ENCODE data around the gene PRXL2B. TPM values are rescaled to one million over a fixed set of nuclear protein-coding genes. Genes with fewer than 3 reads are reported as not detected.

The PRXL2B gene
- total RNA-seq (2022; extraction: Qiagen RNA extraction), result 19.7 to 25.6 TPM (median 21.2 TPM) in 5 replicates

DNA sequence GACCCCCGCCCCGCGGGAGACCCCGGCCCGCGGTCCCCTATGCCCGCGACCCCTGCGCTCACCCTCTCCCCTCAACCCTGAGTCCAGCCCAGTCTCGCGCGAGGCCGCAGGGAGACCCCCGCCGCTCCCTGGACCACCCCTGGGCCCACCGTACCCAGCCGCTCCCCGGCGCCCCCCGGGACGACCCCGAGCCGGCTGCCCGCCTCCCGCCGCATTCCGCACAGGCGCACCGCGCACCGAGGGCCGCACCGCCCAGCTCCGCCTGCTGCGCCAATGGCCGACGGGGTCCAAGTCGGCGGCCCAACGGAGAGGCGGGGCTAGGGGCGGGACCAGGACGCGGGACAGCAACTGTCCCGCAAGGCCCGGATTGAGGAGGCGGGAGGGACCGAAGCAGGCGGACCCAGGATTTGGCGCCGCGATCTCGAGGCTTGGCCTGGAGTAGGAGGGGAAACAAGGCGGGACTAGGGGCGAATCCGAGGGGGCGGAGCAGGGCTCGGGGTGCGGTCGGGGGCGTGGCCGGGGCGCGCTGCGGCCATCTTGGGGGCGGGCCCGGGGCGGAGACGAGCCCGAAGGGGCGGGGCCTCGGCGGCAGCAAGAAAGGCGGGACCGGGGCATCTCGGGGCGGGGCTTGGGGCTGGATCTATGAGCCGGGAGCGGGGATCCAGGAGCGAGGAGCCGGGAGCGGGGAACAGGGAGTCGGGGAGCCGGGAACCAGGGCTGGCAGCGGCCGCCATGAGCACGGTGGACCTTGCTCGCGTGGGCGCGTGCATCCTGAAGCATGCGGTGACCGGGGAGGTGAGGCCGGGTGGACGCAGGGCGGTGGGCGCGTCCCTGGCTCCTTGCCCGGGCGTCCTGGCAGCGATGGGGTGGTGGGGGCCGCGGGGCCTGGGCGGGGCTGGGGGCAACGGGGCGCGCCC, at the start of gene PRXL2B:
Gene PRXL2B, plus strand, starts transcription at position 624 of the 917 bp plus-strand sequence. Its CDS starts 109 bp downstream, at position 733.

DNA sequence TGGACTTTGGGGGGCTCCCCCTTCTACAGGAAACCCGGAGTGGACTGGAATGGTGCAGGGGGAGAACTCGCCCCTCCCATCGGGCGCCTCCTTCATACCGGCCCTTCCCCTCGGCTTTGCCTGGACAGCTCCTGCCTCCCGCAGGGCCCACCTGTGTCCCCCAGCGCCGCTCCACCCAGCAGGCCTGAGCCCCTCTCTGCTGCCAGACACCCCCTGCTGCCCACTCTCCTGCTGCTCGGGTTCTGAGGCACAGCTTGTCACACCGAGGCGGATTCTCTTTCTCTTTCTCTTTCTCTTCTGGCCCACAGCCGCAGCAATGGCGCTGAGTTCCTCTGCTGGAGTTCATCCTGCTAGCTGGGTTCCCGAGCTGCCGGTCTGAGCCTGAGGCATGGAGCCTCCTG, 30.3 kb upstream of the PRXL2B start, which contains the start of gene TNFRSF14:
Gene TNFRSF14, plus strand, starts transcription at position 95 of the 401 bp plus-strand sequence. Its CDS starts 294 bp downstream, at position 389.

DNA sequence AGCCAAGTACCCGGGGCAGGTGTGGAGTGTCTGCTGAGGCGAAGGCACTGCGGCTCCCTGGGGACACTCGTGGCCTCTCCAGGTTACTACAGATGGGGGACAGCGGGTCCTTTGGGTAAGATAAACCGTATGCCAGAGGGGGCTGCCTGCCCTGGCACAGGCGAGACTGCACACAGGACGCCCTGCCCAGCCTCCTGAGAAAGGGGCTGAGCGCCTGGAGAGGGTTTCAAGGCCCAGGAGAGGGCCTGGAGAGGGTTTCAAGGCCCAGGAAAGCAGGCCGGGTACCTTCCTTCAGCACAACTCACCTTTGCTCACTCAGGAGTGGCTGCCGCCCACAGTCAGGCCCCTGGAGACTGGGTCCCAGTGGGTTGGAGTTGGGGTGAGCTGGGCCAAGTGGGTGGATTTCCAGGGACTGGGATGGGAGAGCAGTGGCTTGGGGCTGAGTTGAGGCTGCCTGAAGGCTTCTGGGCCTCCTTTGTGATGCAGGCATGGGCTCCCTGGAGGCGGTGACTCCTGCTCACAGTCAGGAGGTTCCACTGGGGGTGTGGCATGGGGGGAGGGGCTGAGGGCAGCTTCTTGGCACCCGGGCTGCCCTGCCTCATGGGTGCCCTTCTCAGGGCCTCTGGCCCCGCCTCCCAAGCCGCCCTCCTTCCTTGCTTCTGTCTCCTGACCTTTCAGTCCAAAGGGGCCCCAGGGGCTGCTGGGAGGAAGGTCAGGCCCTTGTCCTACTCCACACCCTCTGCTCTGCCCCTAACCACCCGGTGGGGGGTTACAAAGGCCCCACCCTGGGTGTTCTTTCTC, 46.2 kb downstream of the PRXL2B start, which contains the start of gene MMEL1:
Gene MMEL1, minus strand, starts transcription at position 456 of the 801 bp plus-strand sequence. CDS start 3,532 bp downstream, outside the sequence.

Other genes with a start within 250 kb of the PRXL2B start
- gene MORN1, start 195.2 kb upstream of the PRXL2B start, total RNA-seq (2022; extraction: Qiagen RNA extraction), result 5.1 to 6.2 TPM (median 6.0 TPM) in 5 replicates
- gene RER1, start 194.9 kb upstream of the PRXL2B start, total RNA-seq (2022; extraction: Qiagen RNA extraction), result 92.4 to 123 TPM (median 122 TPM) in 5 replicates
- 19.1 to 25.3 TPM (median 23.1 TPM) in 5 replicates for gene PEX10, start 174.2 kb upstream of the PRXL2B start, total RNA-seq (2022; extraction: Qiagen RNA extraction)
- 0.24 to 0.43 TPM (median 0.33 TPM) in 5 replicates for gene PLCH2, start 110.5 kb upstream of the PRXL2B start, total RNA-seq (2022; extraction: Qiagen RNA extraction)
- 8.3 to 11.8 TPM (median 10.3 TPM) in 5 replicates for gene PANK4, start 60.2 kb upstream of the PRXL2B start, total RNA-seq (2022; extraction: Qiagen RNA extraction)
- gene HES5, start 56.5 kb upstream of the PRXL2B start, total RNA-seq (2022; extraction: Qiagen RNA extraction), result not detected in 5 replicates
- 0.14 to 0.55 TPM (median 0.28 TPM) in 5 replicates for gene TNFRSF14, start 30.4 kb upstream of the PRXL2B start, total RNA-seq (2022; extraction: Qiagen RNA extraction)
- 0.16 to 0.20 TPM in 2 of 5 replicates, not detected in the others for gene MMEL1, start 46.2 kb downstream of the PRXL2B start, total RNA-seq (2022; extraction: Qiagen RNA extraction)
- gene TTC34, start 214.9 kb downstream of the PRXL2B start, total RNA-seq (2022; extraction: Qiagen RNA extraction), result 0.01 to 0.07 TPM (median 0.03 TPM) in 5 replicates

All from A549 treated with Hydrocortisone at 1 μM for 4 hours (cell line).